Embryonic facial prominence (tissue), 1 donor: ENCODE measurements around the gene CENPM.

Experiments used
- DNase-seq: peaks from one replicate; pipeline ENCODE4 v3.0.0-alpha.2; 2016; ENCODE audit errors: extremely low spot score

Gene CENPM

GRCh38 chr22:41932353-41932752, 14.6 kb downstream of the CENPM start:
- DNase-seq: no peak

GRCh38 chr22:41931701-41932269, 15.2 kb downstream of the CENPM start:
- DNase-seq: no peak

GRCh38 chr22:41929418-41929810, 17.5 kb downstream of the CENPM start:
- no peak for DNase-seq

GRCh38 chr22:41928593-41929417, 18.1 kb downstream of the CENPM start:
- DNase-seq: no peak

- DNase-seq: no peak
Observed at GRCh38 chr22:41927813-41928212, 19.1 kb downstream of the CENPM start.

- no peak for DNase-seq
Observed at GRCh38 chr22:41925783-41926460, 21.0 kb downstream of the CENPM start.

GRCh38 chr22:41923595-41924276, 23.2 kb downstream of the CENPM start:
- no peak for DNase-seq

GRCh38 chr22:41922940-41923594, 23.9 kb downstream of the CENPM start:
- DNase-seq: no peak

GRCh38 chr22:41922328-41922727, 24.6 kb downstream of the CENPM start:
- DNase-seq: no peak

- DNase-seq: no peak
Observed at GRCh38 chr22:41920271-41920976, 26.5 kb downstream of the CENPM start.

- no peak for DNase-seq
Observed at GRCh38 chr22:41919357-41920224, 27.4 kb downstream of the CENPM start.

GRCh38 chr22:41917903-41918791, 28.8 kb downstream of the CENPM start:
- DNase-seq: no peak

GRCh38 chr22:41917375-41917902, 29.5 kb downstream of the CENPM start:
- DNase-seq: no peak

GRCh38 chr22:41916745-41917358, 30.1 kb downstream of the CENPM start:
- no peak for DNase-seq

GRCh38 chr22:41915786-41916493, 31.0 kb downstream of the CENPM start:
- DNase-seq: no peak

- no peak for DNase-seq
Observed at GRCh38 chr22:41915035-41915785, 31.7 kb downstream of the CENPM start, which contains the start of gene SHISA8. Gene SHISA8, minus strand, starts transcription at chr22:41915074. Its CDS starts 407 bp downstream, at chr22:41914667.

GRCh38 chr22:41914611-41915034, 32.3 kb downstream of the CENPM start:
- no peak for DNase-seq
